ENCODE results near the gene DCP2.
A peak's percentile ranks its signal among the peaks of the same experiment; 100 is the strongest.

The DCP2 gene

GRCh38 chr5:113044776-113045465, 68.3 kb downstream of the DCP2 start:
- no peak for DNase-seq (ENCODE audit: low spot score)

GRCh38 chr5:113047234-113047633, 70.6 kb downstream of the DCP2 start:
- DNase-seq (ENCODE audit: low spot score), result no peak

- no peak for DNase-seq (ENCODE audit: low spot score)
Measured at GRCh38 chr5:113047733-113048652, 71.4 kb downstream of the DCP2 start.

GRCh38 chr5:113048931-113049330, 72.3 kb downstream of the DCP2 start:
- DNase-seq (ENCODE audit: low spot score), result no peak

- DNase-seq (ENCODE audit: low spot score), result no peak
Measured at GRCh38 chr5:113050721-113051382, 74.3 kb downstream of the DCP2 start.

- DNase-seq (ENCODE audit: low spot score), result no peak
Measured at GRCh38 chr5:113052041-113052795, 75.6 kb downstream of the DCP2 start.

- DNase-seq (ENCODE audit: low spot score), result no peak
Measured at GRCh38 chr5:113053511-113053995, 77.0 kb downstream of the DCP2 start.

GRCh38 chr5:113054899-113055298, 78.3 kb downstream of the DCP2 start:
- no peak for DNase-seq (ENCODE audit: low spot score)

- DNase-seq (ENCODE audit: low spot score), result no peak
Measured at GRCh38 chr5:113056988-113057387, 80.4 kb downstream of the DCP2 start.

- DNase-seq (ENCODE audit: low spot score), result no peak
Measured at GRCh38 chr5:113057557-113057984, 81.0 kb downstream of the DCP2 start.

GRCh38 chr5:113058269-113058668, 81.7 kb downstream of the DCP2 start:
- no peak for DNase-seq (ENCODE audit: low spot score)

- no peak for DNase-seq (ENCODE audit: low spot score)
Measured at GRCh38 chr5:113058706-113059226, 82.2 kb downstream of the DCP2 start.

- DNase-seq (ENCODE audit: low spot score), result peak; percentile 97
Measured at GRCh38 chr5:113059232-113060040, 82.8 kb downstream of the DCP2 start.

- no peak for DNase-seq (ENCODE audit: low spot score)
Measured at GRCh38 chr5:113060408-113061025, 83.9 kb downstream of the DCP2 start.

GRCh38 chr5:113061846-113062780, 85.5 kb downstream of the DCP2 start:
- DNase-seq (ENCODE audit: low spot score), result no peak

- DNase-seq (ENCODE audit: low spot score), result no peak
Measured at GRCh38 chr5:113062869-113063508, 86.4 kb downstream of the DCP2 start.

GRCh38 chr5:113063927-113064326, 87.3 kb downstream of the DCP2 start:
- no peak for DNase-seq (ENCODE audit: low spot score)

GRCh38 chr5:113064806-113065205, 88.2 kb downstream of the DCP2 start:
- DNase-seq (ENCODE audit: low spot score), result no peak
